ENCODE data around the gene ASAP2. TPM values are rescaled to one million over a fixed set of nuclear protein-coding genes. Genes with fewer than 3 reads are reported as not detected.

Gene ASAP2
- total RNA-seq, 2 donors from 2014 or later = 58.1 to 61.7 TPM

DNA sequence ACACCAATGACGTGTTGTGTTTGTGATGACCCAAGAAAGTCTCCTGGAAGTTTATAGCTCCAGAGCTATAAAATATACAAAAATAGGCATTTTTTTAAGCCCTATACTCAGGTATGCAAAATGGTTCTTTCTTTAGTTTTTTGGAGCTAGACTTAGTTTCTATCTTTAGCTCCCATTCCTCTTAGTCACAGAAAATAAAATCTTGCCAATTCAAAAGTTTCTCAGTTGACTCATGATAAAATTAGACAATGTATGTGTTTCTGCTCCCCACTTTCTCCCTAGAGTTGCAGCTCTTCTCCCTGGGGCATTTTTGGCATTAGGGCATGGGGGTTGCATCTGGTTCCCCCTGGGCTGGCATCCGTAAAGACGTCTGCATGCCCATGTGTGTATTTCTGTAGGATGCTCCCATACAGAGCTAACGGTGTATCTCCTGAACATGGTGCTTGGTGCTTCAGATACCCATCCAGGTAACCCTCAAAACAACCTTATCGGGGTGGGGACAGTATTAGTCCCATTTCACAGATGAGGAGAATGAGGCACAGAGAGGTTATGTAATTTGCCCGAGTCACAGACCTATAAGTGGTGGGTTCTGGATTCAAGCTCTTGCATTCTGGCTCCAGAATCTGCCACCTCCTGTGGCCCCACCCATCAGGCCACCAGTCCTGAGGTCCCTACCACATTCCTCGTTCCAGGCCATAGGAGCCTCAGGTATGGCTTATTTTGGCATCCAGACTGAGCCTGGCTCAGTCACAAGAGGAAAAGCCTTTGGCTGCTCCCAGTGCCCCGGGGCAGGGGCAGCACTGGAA lies 43.1 kb upstream of the ASAP2 start:
- H3K27ac ChIP-seq = no peak overlapping the region
- no peak for DNase-seq

DNA sequence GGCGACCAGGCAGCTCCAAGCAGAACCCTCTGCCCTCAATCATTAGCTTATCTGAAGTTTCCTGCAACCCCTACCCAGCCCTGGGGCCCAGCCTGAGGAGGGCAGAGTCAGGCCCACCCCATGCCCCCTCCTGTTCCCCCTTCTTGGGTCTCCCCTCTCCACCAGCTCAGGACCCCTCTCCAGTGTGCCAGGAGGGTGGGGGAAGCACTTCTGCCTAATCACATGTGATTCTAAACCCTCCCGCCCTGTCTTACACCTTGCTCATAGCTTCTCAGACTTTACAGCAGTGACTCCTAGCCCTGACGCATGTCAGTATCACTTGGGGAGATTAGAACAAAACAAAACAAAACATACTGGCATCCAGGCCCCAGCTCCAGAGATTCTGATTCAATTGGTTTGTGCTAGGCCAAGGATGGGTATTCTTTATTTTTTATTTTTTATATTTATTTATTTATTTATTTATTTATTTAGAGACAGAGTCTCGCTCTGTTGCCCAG lies 42.5 kb upstream of the ASAP2 start:
- no peaks in the 10 kb centered on the region for H3K4me1 ChIP-seq
- TF ChIP-seq, protein P1, sequence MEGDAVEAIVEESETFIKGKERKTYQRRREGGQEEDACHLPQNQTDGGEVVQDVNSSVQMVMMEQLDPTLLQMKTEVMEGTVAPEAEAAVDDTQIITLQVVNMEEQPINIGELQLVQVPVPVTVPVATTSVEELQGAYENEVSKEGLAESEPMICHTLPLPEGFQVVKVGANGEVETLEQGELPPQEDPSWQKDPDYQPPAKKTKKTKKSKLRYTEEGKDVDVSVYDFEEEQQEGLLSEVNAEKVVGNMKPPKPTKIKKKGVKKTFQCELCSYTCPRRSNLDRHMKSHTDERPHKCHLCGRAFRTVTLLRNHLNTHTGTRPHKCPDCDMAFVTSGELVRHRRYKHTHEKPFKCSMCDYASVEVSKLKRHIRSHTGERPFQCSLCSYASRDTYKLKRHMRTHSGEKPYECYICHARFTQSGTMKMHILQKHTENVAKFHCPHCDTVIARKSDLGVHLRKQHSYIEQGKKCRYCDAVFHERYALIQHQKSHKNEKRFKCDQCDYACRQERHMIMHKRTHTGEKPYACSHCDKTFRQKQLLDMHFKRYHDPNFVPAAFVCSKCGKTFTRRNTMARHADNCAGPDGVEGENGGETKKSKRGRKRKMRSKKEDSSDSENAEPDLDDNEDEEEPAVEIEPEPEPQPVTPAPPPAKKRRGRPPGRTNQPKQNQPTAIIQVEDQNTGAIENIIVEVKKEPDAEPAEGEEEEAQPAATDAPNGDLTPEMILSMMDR (IDR thresholded peaks at IDR 0.05) = no peak
- no peaks in the 10 kb centered on the region for H3K9me3 ChIP-seq
- H3K27ac ChIP-seq = no peak overlapping the region
- DNase-seq = no peak
- H3K27me3 ChIP-seq = no peaks in the 10 kb centered on the region
- no peak overlapping the region for H3K4me3 ChIP-seq
- intact Hi-C loops (cut with DNase I) = no loop called here
- no peaks in the 10 kb centered on the region for H3K36me3 ChIP-seq
- no peak overlapping the region for H3K9ac ChIP-seq (ENCODE audit: low read depth in 2 of 2, low read length in 2 of 2)

More for the DNA sequence above, 43.1 kb upstream of the ASAP2 start:
- intact Hi-C loops (cut with DNase I) = no loop called here
- Histone ChIP-seq H3K9ac (ENCODE audit: low read depth in 2 of 2, low read length in 2 of 2) (no peak overlapping the region), H3K9me3 (no peaks in the 10 kb centered on the region), H3K4me3 (no peak overlapping the region), H3K27me3 (no peaks in the 10 kb centered on the region), H3K36me3 (no peaks in the 10 kb centered on the region), H3K4me1 (no peaks in the 10 kb centered on the region)
- TF ChIP-seq, protein P1 (IDR thresholded peaks at IDR 0.05) = no peak

- Histone ChIP-seq H3K4me3 (no peak overlapping the region), H3K36me3 (no peaks in the 10 kb centered on the region), H3K27me3 (no peaks in the 10 kb centered on the region), H3K27ac (no peak overlapping the region), H3K4me1 (peaks cover 5% of the 10 kb centered on the region), H3K9ac (ENCODE audit: low read depth in 2 of 2, low read length in 2 of 2) (no peak overlapping the region), H3K9me3 (no peaks in the 10 kb centered on the region)
- DNase-seq = no peak
- intact Hi-C loops (cut with DNase I) = no loop called here
- TF ChIP-seq, protein P1 (IDR thresholded peaks at IDR 0.05) = no peak
Measured at GRCh38 chr2:9165625-9166024, 41.0 kb upstream of the ASAP2 start.

GRCh38 chr2:9166579-9167377 lies 39.8 kb upstream of the ASAP2 start:
- TF ChIP-seq, protein P1 (IDR thresholded peaks at IDR 0.05) = no peak
- DNase-seq = no peak
- peak overlapping the region in 1 of 2 donors; percentile 12 for H3K9ac ChIP-seq (ENCODE audit: low read depth in 2 of 2, low read length in 2 of 2)
- H3K27me3 ChIP-seq = no peaks in the 10 kb centered on the region
- intact Hi-C loops (cut with DNase I) = no loop called here
- peaks cover 5% of the 10 kb centered on the region for H3K4me1 ChIP-seq
- H3K9me3 ChIP-seq = no peaks in the 10 kb centered on the region
- H3K36me3 ChIP-seq = no peaks in the 10 kb centered on the region
- H3K4me3 ChIP-seq = no peak overlapping the region
- H3K27ac ChIP-seq = no peak overlapping the region

DNA sequence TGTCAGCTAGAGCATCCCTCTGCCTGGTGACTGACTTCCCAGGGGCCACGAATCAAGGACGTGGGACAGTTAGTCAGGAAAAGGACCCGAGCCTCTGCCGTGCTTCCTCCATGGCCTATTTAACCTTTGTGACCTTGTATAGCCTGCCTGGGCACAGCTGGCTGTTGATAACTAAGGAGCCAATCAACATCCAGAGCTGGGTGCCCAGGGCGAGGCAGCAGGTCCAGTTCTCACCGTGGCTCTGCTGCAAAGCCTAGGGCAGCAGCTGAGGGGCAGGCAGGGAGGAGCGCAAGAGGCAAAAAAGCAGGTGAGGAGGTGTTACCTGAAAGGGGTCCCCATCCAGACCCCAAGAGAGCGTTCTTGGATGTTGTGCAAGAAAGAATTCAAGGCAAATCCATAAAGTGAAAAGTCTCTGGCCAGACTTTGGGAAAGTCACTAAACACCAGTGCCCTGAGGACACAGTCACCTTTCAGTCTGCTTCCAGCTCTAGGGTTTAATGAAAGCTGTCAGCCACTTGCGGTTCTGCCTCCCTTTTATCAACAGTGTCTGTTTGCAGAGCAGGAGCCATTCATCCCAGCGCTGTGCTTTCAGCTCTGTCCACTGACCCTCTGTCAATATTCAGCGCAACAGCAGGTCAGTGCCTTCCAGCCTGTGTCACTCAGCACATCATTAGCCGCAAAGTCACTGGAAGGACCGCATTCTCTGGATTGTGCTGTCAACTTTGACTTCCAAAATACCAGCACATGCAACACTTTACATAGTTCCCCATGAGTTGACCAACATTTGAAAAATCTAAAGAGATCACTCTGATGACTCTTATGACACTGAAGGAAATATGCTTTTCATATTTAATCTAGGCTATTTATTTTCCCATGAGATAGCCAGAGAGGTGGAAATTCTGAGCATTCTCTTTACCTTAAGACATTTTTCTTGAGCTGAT lies 38.6 kb upstream of the ASAP2 start:
- H3K9me3 ChIP-seq = no peaks in the 10 kb centered on the region
- peaks cover 5% of the 10 kb centered on the region for H3K4me1 ChIP-seq
- no peaks in the 10 kb centered on the region for H3K27me3 ChIP-seq
- no peaks in the 10 kb centered on the region for H3K36me3 ChIP-seq
- intact Hi-C loops (cut with DNase I) = no loop called here
- no peak overlapping the region for H3K27ac ChIP-seq
- TF ChIP-seq, protein P1 (IDR thresholded peaks at IDR 0.05) = no peak
- H3K4me3 ChIP-seq = no peak overlapping the region
- H3K9ac ChIP-seq (ENCODE audit: low read depth in 2 of 2, low read length in 2 of 2) = no peak overlapping the region
- no peak for DNase-seq

Data from colonic mucosa (tissue), 4 donors.